Transverse colon (tissue), 3 donors: ENCODE data around the gene EYA4.

Experiments used
- CTCF ChIP-seq, 5 experiments: fragments of 200-600 bp in 3 of 5; fragments of 450-650 bp in 2 of 5; sonication (generic) in 3 of 5; IDR thresholded peaks; 1 replicate in 2 of 5; 2 replicates in 3 of 5; pipeline ENCODE4 v1.5.1; 2016 to 2017; ENCODE audit warnings: antibody characterized with exemption in 5 of 5, inconsistent platforms in 3 of 5, mild to moderate bottlenecking in 2 of 5, moderate library complexity in 1 of 5
- POLR2A ChIP-seq: fragments of 450-650 bp; IDR thresholded peaks from one replicate; pipeline ENCODE4 v1.6.1; 2016; ENCODE audit warnings: antibody characterized with exemption, mild to moderate bottlenecking, moderate library complexity

GRCh38 chr6:133274813-133275212, 33.7 kb downstream of the EYA4 start:
- TF ChIP-seq CTCF (IDR thresholded peaks at IDR 0.05) (no peak), POLR2A (no peak)
